ENCODE results near the gene ZNF385A. TPM values are rescaled to one million over a fixed set of nuclear protein-coding genes. Genes with fewer than 3 reads are reported as not detected.
"Not testable (repeated sequence)": the region's sequence is repeated elsewhere in the genome, so short reads cannot be mapped to it uniquely, and the experiment has no call there.

ZNF385A gene
- total and polyA plus RNA-seq, 9 of the 15 experiments (the other 6 are each of a cell fraction or from before 2014, with no cell fraction given) = 1.0 to 111 (median 7.7) TPM

GRCh38 chr12:54325442-54326109 lies 59.0 kb downstream of the ZNF385A start:
- Histone ChIP-seq H3K79me2 (ENCODE audit: control insufficient read depth, insufficient read depth, low read length) (peaks cover 65% of the 10 kb centered on the region), H3K36me3 (ENCODE audit: control insufficient read depth, insufficient read depth, low read length) (peaks cover 21% of the 10 kb centered on the region), H3K4me3 (peak overlapping the region; percentile 70), H3K9ac (ENCODE audit: insufficient read depth in 1 of 2, low read depth in 2 of 2, low read length in 2 of 2) (peak overlapping the region; percentile 88 to 99), H2AFZ (ENCODE audit: low read depth, low read length) (peak overlapping the region; percentile 13; the same call in 1 of the 2 replicates), H3K4me1 (replicated peaks in 1 of 2; ENCODE audit: control insufficient read depth in 2 of 2, insufficient read depth in 2 of 2, low read length in 2 of 2) (peaks cover 36 to 42% of the 10 kb centered on the region in 2 experiments; a peak in 4 of 5 replicates), H3K27ac (ENCODE audit: extremely low read depth, low read depth, low read length) (peak overlapping the region; percentile 96), H3K4me2 (ENCODE audit: insufficient read depth, low read length) (peak overlapping the region; percentile 95)
- not testable (repeated sequence) for H3K9me3 ChIP-seq (replicated peaks; ENCODE audit: control insufficient read depth, insufficient read depth, low read depth, low read length); ATAC-seq; H3K9me1 ChIP-seq (ENCODE audit: control insufficient read depth, insufficient read depth, low read length); H4K20me1 ChIP-seq (replicated peaks; ENCODE audit: control insufficient read depth, insufficient read depth, low read length); H3K27me3 ChIP-seq (ENCODE audit: control insufficient read depth in 2 of 2, insufficient read depth in 2 of 2, low read length in 2 of 2); FAIRE-seq
- POLR2A ChIA-PET = interaction anchor here (0.7 to 6.7 kb wide), 18 partner anchors 8 to 1643 kb away, joined by 3 to 71 read pairs (median 7); partner anchors contain the start of genes CBX5, HNRNPA1 and NFE2
- in situ Hi-C loops (cut with MboI) (loop anchor here (5.0 kb wide), 1 partner anchor 33 kb away; no protein-coding TSS in a partner anchor), intact Hi-C loops (cut with micrococcal nuclease) (loop anchor here (2.0 to 5.0 kb wide), 2 partner anchors 19 to 37 kb away; partner anchors contain the start of gene GPR84)
- BruUV-seq (replicated peaks) = TSS peak; percentile 84
- DNase-seq (ENCODE audit: extremely low read depth in 1 of 4, low spot score in 3 of 4) = peak in 1 of 4 experiments; percentile 62
- WGBS (ENCODE audit: insufficient coverage, low coverage, missing lambda C conversion rate) = under 1% methylated on average over 22 of the region's 22 CpGs
- CTCF ChIA-PET (ENCODE audit: low intra/inter-chr PET ratio) = interaction anchor here (1.1 to 1.3 kb wide), 3 partner anchors 28 to 54 kb away, joined by 4 to 6 read pairs (median 5); no protein-coding TSS in a partner anchor
- 0 out of 2 replicates have a peak, but pooled peaks have one; percentile 39 for TF ChIP-seq PHB2 (IDR thresholded peaks at IDR 0.05; ENCODE audit: low read depth)
- TF ChIP-seq RNF2 (IDR thresholded peaks at IDR 0.05) = 0 out of 2 replicates have a peak, but pooled peaks have one; percentile 9
- TF ChIP-seq ZFX (CRISPR knock-in tag; IDR thresholded peaks at IDR 0.05) = peak; percentile 55; the same call in 1 of the 2 replicates
- TF ChIP-seq, protein P1, sequence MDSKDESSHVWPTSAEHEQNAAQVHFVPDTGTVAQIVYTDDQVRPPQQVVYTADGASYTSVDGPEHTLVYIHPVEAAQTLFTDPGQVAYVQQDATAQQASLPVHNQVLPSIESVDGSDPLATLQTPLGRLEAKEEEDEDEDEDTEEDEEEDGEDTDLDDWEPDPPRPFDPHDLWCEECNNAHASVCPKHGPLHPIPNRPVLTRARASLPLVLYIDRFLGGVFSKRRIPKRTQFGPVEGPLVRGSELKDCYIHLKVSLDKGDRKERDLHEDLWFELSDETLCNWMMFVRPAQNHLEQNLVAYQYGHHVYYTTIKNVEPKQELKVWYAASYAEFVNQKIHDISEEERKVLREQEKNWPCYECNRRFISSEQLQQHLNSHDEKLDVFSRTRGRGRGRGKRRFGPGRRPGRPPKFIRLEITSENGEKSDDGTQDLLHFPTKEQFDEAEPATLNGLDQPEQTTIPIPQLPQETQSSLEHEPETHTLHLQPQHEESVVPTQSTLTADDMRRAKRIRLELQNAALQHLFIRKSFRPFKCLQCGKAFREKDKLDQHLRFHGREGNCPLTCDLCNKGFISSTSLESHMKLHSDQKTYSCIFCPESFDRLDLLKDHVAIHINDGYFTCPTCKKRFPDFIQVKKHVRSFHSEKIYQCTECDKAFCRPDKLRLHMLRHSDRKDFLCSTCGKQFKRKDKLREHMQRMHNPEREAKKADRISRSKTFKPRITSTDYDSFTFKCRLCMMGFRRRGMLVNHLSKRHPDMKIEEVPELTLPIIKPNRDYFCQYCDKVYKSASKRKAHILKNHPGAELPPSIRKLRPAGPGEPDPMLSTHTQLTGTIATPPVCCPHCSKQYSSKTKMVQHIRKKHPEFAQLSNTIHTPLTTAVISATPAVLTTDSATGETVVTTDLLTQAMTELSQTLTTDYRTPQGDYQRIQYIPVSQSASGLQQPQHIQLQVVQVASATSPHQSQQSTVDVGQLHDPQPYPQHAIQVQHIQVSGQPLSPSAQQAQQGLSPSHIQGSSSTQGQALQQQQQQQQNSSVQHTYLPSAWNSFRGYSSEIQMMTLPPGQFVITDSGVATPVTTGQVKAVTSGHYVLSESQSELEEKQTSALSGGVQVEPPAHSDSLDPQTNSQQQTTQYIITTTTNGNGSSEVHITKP (IDR thresholded peaks at IDR 0.05; ENCODE audit: partially characterized antibody) = peak; percentile 38
- TF ChIP-seq ZNF384 (IDR thresholded peaks at IDR 0.05; ENCODE audit: low read depth, low read length) = peak; percentile 65
- TF ChIP-seq ZNF407 (IDR thresholded peaks at IDR 0.05; ENCODE audit: low read depth) = 0 out of 2 replicates have a peak, but pooled peaks have one; percentile 23
